Ishikawa (cell line): ENCODE data around the gene SLC6A20.

Source experiments
- CEBPB ChIP-seq: IDR thresholded peaks from 2 replicates; pipeline ENCODE4 v1.6.1; 2012
- CREB1 ChIP-seq: IDR thresholded peaks from 2 replicates; pipeline ENCODE4 v1.6.1; 2012; ENCODE audit warnings: low read depth
- EGR1 ChIP-seq: IDR thresholded peaks from 2 replicates; pipeline ENCODE4 v1.6.1; 2012
- EP300 ChIP-seq: IDR thresholded peaks from 2 replicates; pipeline ENCODE4 v1.6.1; 2012; ENCODE audit warnings: borderline replicate concordance
- FOXM1 ChIP-seq: IDR thresholded peaks from 2 replicates; pipeline ENCODE4 v1.6.1; 2012; ENCODE audit warnings: low read depth, borderline replicate concordance
- NFIC ChIP-seq: IDR thresholded peaks from 2 replicates; pipeline ENCODE4 v1.6.1; 2012
- RAD21 ChIP-seq: IDR thresholded peaks from 2 replicates; pipeline ENCODE4 v1.6.1; 2012; ENCODE audit warnings: low read depth
- TAF1 ChIP-seq: IDR thresholded peaks from 2 replicates; pipeline ENCODE4 v1.6.1; 2012; ENCODE audit warnings: low read depth, mild to moderate bottlenecking
- TCF12 ChIP-seq: IDR thresholded peaks from 2 replicates; pipeline ENCODE4 v1.6.1; 2012; ENCODE audit warnings: low read depth
- TEAD4 ChIP-seq: IDR thresholded peaks from 2 replicates; pipeline ENCODE4 v1.6.1; 2012
- YY1 ChIP-seq: IDR thresholded peaks from 2 replicates; pipeline ENCODE4 v1.6.1; 2012; ENCODE audit warnings: low read depth
- ZBTB7A ChIP-seq: IDR thresholded peaks from 2 replicates; pipeline ENCODE4 v1.6.1; 2012; ENCODE audit warnings: low read depth
- TF ChIP-seq, protein P1 (sequence below): IDR thresholded peaks from 2 replicates; pipeline ENCODE4 v1.6.1; 2012
- TF ChIP-seq, protein P2 (sequence below): IDR thresholded peaks from 2 replicates; pipeline ENCODE4 v1.6.1; 2012
- TF ChIP-seq, protein P3 (sequence below): IDR thresholded peaks from 2 replicates; pipeline ENCODE4 v1.6.1; 2012; ENCODE audit warnings: low read depth, mild to moderate bottlenecking

The SLC6A20 gene

DNA sequence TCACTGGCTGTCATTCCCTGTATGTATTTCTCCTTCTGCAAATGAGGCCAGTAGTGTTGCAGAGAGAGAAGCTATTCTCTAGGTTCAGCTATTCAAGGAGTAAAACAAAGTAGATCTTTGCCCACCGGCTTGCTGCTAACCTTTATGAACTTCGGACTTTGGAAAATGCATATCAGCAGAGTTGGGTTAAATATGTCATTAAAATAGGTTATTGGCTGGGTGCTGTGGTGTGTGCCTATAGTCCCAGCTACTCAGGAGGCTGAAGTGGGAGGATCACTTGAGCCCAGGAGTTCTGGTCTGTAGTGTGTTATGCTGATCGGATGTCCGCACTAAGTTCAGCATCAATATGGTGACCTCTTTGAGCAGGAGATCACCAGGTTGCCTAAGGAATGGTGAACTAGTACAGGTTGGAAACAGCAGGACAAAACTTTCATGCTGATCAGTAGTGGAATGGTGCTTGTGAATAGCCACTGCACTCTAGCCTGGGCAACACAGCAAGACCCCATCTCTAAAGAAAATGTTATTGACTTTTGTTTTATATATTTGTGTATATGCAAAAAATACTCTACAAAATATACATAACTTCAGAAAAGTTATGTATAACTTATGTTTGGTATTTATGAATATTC lies 53.8 kb downstream of the SLC6A20 start:
- TF ChIP-seq YY1 (no peak), RAD21 (no peak), CEBPB (no peak), NFIC (no peak), FOXM1 (no peak), EP300 (no peak), EGR1 (no peak)
- TF ChIP-seq, protein P1, sequence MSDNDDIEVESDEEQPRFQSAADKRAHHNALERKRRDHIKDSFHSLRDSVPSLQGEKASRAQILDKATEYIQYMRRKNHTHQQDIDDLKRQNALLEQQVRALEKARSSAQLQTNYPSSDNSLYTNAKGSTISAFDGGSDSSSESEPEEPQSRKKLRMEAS: no peak
- TF ChIP-seq, protein P2, sequence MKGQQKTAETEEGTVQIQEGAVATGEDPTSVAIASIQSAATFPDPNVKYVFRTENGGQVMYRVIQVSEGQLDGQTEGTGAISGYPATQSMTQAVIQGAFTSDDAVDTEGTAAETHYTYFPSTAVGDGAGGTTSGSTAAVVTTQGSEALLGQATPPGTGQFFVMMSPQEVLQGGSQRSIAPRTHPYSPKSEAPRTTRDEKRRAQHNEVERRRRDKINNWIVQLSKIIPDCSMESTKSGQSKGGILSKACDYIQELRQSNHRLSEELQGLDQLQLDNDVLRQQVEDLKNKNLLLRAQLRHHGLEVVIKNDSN: no peak
- TF ChIP-seq, protein P3, sequence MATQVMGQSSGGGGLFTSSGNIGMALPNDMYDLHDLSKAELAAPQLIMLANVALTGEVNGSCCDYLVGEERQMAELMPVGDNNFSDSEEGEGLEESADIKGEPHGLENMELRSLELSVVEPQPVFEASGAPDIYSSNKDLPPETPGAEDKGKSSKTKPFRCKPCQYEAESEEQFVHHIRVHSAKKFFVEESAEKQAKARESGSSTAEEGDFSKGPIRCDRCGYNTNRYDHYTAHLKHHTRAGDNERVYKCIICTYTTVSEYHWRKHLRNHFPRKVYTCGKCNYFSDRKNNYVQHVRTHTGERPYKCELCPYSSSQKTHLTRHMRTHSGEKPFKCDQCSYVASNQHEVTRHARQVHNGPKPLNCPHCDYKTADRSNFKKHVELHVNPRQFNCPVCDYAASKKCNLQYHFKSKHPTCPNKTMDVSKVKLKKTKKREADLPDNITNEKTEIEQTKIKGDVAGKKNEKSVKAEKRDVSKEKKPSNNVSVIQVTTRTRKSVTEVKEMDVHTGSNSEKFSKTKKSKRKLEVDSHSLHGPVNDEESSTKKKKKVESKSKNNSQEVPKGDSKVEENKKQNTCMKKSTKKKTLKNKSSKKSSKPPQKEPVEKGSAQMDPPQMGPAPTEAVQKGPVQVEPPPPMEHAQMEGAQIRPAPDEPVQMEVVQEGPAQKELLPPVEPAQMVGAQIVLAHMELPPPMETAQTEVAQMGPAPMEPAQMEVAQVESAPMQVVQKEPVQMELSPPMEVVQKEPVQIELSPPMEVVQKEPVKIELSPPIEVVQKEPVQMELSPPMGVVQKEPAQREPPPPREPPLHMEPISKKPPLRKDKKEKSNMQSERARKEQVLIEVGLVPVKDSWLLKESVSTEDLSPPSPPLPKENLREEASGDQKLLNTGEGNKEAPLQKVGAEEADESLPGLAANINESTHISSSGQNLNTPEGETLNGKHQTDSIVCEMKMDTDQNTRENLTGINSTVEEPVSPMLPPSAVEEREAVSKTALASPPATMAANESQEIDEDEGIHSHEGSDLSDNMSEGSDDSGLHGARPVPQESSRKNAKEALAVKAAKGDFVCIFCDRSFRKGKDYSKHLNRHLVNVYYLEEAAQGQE: no peak

DNA sequence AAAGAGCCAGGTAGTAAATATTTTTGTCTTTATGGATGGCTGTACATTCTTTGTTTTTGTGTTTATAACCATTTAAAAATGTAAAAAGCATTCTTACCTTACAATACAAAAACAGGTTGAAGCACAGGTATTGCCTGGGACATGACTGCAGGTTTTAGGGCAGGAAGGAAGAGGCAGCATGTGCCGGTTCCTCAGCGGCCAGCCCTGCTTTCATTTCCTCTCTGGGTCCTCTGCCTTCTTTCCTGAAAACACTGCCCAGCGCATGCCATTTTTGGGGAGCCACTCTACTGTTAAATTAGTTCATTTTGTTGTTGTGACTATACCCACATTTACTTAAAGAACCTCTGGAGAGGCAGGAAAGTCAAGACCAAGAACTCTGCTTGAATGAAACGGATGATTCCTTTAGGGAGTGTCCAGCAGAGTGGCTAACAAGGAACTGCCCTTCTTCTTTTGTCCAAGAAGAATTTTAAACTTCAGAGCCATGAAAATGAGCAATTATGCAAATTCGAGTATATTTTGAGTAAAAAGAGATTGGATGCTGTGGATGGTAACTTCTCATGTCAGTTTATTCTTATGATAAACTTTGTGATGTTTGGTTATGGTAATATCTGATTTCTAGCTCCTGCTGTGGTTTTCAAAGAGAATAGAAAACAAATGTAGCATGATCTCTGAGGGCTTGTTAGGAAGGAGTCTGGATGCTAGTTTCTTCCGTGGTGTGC lies 54.4 kb downstream of the SLC6A20 start:
- TF ChIP-seq CEBPB (no peak), YY1 (no peak), CREB1 (no peak), TAF1 (no peak), RAD21 (no peak), TEAD4 (no peak), FOXM1 (no peak), EGR1 (no peak)
- TF ChIP-seq, protein P3: no peak

DNA sequence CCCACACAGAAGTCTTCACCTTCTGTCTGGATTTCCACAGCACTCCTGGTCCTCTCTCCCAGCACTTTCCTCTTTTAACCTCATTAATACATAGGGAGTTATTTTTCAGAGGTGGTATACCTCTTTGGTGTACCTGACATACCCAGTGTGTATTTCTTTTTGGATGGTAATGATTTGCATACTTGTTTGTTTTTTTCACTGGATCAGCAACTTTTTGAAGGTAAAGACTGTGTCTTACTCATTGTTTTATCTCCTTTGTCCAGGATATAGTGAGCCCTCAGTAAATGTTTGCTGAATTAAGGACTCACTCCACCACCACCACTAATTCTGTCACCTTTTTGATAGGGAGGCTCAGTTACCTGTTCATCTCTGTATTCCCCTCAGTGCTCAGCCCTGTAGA lies 55.1 kb downstream of the SLC6A20 start:
- TF ChIP-seq RAD21 (no peak), CEBPB (no peak), EP300 (no peak), TEAD4 (no peak), TCF12 (no peak), EGR1 (no peak), FOXM1 (no peak), ZBTB7A (no peak)
- TF ChIP-seq, protein P2: no peak
- TF ChIP-seq, protein P1: no peak
- TF ChIP-seq, protein P3: no peak

DNA sequence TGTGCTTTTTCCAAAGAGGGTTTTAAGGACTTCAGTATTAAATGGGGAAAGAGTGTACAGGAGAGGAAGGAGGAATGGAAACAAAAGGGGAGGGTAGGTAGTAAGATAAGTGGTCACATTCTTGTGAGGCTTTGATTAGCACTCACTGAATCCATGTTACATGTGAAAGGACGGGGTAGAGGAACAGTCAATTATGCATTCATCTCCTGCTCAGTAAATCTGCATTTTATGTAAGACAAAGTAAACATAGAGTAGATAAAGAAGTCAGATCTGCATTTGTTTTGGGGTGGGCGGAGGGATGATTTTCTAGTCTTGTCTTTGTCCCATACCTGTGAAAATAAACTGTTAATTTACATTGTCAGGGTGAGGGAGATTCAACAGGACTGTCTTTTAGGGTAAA lies 56.3 kb downstream of the SLC6A20 start:
- no peak for TF ChIP-seq TAF1
- TF ChIP-seq, protein P1: no peak
- no peak for TF ChIP-seq RAD21
- TF ChIP-seq CEBPB: no peak
- TF ChIP-seq EP300: no peak
- TF ChIP-seq YY1: no peak
- no peak for TF ChIP-seq NFIC
- TF ChIP-seq FOXM1: no peak
- TF ChIP-seq, protein P2: no peak
- TF ChIP-seq EGR1: no peak
- no peak for TF ChIP-seq CREB1
- TF ChIP-seq, protein P3: no peak
- no peak for TF ChIP-seq TCF12
